HG02943 (cell line): ENCODE results near the gene AGAP3.
"Not testable (repeated sequence)": the region's sequence is repeated elsewhere in the genome, so short reads cannot be mapped to it uniquely, and the experiment has no call there.

Experiments
- ATAC-seq: cut with Tn5 transposase; IDR thresholded peaks from one replicate; pipeline ENCODE4 v1.9.1; 2021; ENCODE audit warnings: mild to moderate bottlenecking, low read depth, moderate library complexity; ENCODE audit not compliant: unreplicated experiment

AGAP3 gene

DNA sequence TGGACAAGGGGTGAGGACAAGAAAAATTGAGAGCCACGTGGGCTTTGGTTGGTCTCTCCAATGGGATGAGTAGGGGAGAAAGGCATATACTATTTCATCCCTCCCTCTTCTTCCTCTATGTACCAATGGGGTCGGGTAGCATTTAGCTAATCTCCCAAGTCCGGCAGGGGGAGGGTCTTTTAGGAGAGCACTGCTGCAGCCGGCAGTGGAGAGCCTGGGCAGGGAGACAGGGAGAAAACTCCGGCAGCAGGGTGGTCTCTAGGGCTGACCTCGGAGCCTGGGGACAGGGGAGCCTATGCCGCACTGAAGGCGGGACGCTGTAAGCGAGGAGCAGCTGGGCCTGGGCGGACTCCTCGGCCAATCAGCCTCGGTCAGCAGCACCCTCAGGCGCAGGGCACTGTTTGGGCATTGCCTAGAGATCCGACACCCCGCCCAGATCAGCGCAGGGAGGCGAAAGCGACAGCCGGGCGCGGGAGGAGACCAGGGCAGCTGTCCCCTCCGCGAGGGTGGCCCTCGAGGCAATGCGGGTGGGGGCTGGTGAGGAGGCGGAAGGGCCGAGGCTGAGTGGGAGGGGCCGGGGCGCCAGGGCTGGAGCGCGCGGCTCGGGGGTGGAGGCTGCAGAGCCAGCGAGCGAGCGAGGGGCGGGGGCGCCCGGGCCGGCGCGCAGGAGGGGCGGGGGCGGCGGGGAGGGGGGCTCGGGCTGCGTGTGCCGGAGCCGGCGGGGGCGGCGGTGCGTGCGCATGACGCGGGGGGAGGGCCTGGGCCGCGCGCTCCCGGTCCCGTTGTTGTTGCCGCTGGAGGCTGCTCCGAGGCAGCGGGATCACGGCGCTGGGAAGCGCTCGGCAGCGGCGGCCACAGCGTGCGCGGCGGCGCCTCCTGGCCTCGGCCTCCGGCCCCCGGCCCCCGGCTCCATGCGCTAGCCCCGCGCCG lies at the start of gene AGAP3:
Gene AGAP3, plus strand, starts transcription at position 785 of the 930 bp plus-strand sequence. CDS start 267 bp downstream, outside the sequence.
- no peak for ATAC-seq

DNA sequence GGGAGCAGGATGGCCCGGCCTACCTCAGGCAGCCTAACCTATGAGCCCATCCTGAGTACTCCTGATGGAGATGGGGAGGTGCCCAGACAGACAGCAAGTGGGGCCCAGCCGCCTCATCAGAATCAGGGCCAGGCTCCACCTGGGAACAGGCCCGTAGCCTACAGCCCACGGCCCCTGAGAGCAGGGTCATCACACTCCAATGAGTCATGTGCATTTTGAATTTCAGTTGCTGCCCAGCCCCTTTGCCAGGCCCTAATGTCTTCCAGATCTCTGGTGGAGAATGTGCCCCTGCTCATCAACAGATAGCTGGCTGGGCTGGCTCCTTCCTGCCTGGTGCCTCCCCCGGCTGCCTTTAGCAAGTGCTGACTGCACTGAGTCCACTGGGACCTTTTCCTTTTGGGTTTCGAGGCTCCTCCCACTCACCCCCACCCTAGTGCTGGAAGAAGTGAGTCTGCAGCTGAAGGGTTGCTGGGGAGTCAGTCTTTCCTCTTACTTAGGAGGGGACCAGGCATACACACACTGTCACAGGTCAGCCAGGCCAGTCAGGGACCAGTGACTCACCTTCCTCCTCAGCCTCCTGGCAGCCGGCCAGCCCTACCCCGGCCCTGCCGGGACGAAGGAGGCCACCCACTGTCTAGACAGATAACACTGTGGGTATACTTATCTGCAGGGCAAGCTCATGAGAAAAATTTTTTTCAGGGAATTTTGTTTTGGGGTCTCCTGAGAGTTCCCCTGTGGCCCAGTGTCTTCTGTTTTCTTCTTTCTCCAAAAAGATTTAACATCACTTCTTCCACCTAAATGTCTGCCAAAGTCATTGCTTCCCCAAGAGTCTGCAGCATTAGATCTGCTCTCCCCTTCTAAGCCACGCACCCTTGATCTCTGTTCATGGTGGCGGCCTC lies 47.1 kb upstream of the AGAP3 start:
- ATAC-seq = no peak

DNA sequence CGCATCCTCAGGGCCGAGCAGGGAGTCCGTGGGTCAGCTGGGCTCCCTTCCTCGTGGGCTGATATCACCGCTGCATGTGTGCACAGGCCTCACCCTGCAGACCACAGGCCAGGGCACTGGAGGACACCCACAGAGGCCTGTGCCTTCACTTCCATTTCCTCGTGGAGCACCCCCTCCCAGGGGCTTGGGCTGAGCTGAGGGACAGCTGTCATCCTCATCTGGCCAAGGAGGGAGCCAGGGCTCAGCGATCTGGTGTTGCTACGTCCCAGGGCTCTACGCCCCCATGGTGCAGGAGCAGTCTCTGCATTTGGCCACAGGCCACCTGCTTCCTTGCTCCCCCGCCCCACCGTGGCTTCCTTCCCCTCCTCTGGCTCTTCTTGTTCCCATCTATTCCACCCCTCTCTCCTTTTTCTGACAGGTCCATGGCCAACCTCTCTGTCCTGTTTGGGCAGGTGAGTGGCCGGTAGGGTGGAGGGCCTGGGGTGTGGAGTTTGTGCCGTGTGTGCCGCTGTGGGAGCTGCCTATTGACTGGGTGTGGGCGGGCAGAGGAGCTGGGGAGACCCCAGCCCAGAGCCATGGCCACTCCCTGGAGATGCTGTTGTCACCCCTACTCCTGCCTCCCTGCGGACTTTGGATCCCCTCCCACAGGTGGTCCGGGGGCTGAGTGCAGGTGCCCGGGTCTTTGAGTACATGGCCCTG lies 46.3 kb upstream of the AGAP3 start:
- ATAC-seq = no peak

DNA sequence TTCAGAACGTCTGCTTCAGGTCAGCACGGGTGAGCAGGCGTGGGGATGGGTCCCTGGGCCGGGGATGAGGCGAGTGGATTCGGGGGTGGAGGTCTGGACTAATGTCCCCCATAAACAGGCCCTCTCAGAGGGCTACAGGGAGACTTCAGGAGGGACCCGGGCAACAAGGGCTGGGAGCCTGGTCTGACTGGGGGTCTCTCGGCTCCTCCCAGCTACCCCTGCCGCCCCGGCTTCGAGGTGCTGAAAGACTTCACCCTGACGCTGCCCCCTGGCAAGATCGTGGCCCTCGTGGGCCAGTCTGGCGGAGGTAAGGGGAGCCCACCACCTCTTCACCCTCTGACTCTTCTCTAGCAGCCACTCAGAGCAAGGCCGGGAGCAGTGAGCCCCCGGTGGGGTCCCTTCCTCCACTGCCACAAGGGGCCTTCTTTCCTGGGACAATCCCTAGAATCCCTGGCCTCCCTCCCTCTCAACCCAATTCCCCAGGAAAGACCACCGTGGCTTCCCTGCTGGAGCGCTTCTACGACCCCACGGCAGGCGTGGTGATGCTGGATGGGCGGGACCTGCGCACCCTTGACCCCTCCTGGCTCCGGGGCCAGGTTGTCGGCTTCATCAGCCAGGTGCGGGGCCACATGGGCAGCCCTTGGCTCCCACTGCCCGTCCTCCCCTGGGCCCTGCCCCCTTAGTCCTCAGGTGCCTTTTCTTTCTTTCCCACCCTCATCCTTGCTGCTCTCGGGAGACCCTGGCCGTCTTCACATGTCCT lies 45.5 kb upstream of the AGAP3 start:
- no peak for ATAC-seq

DNA sequence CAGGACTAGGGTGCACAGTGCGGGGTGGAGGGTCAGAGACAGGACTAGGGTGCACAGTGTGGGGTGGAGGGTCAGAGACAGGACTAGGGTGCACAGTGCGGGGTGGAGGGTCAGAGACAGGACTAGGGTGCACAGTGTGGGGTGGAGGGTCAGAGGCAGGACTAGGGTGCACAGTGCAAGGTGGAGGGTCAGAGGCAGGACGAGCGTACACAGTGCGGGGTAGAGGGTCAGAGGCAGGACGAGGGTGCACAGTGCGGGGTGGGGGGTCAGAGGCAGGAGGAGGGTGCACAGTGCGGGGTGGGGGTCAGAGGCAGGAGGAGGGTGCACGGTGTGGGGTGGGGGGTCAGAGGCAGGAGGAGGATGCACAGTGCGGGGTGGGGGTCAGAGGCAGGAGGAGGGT lies 42.8 kb upstream of the AGAP3 start:
- ATAC-seq = not testable (repeated sequence)

DNA sequence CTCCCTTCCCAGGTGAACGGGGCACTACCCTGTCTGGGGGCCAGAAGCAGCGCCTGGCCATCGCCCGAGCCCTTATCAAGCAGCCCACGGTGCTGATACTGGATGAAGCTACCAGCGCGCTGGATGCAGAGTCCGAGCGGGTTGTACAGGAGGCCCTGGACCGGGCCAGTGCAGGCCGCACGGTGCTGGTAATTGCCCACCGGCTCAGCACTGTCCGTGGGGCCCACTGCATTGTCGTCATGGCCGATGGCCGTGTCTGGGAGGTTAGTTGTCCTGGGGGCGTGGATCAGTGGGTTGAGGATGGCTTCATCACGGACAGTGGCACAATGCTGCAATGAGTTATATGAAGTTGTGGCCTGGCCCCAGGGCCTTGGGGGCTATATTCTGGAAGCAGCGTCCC lies 42.3 kb upstream of the AGAP3 start:
- no peak for ATAC-seq

DNA sequence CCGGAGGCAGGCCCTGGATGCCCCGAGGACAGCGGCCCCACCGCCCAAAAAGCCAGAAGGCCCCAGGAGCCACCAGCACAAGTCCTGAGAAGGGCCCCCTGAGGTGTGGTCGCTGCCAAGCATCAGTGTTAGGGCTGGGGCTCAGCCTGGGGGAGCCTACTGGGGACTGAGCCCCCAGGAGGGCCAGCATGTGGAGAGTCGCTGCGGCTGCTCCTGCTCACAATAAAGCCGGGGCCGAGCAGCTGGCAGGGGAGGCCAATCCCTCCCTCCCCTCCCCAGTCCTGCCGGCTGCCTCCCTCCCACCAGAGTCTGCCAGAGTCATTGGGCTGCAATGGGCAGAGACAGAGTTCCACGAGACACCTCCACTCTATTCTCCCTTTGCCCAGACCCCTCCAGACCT lies 41.0 kb upstream of the AGAP3 start:
- ATAC-seq = no peak

DNA sequence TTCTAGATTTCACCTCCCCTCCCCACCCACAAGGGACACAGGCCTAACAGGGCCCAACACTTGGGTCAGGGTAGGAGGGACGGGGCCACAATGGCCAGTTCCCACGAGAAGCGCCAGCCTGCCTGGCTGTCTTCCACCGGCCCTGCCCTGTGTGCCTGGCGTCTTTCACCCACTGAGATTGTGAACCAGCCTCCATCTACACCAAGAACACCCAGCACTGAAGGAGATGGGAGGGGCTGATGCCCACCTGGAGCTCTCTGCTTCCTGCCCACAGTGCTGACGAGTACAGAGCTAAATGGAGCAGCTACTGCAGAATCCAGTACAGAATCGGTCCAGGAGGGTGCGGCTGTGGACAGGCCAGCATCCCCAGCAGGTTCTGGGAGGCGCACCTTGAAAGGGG lies 40.3 kb upstream of the AGAP3 start:
- ATAC-seq = no peak

DNA sequence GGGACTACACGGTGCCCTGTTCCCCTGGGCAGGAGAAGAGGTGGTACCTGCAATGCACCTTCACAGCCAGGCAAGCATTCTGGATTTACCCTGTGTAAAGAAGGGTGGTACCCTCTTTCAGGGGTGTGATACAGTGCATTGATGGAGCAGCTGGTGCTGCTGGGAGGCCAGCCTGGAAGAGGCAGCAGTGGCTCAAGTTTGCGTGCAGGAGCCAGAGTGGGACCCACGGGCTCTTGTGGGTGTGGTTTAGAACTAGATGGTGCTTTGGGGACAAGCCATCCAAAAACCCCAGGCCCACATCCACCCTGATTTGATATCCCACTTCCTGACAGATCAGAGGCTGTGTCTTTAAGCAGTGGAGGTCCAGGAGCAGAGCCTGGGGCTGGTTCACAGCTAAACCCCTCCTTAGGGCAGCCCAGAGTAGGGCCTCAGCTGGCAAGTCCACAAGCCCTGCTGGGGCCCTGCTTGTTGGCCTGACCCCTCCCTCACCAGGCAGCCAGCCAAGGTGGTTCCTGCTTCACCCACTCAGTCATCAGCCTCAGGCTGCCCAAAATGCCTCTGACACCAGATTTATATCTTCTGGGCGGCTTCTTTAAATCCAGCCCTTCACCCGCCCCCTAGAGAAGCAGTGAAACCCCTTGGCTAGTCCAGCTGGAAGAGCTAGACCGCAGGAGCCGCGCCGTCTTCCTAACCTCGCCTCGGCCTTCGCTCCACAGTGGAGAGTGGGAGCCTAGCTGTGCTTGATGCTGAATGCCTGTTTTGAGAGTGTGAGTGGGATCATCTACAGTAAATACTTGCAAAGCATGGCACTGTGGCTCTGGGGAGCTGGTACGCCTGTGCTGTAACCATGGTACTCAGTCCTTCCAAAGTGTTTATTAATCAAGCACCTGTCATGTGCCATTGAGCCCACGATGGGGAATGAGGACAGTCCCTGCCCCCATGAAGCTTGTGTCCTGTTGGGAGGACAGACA lies 39.4 kb upstream of the AGAP3 start:
- no peak for ATAC-seq

DNA sequence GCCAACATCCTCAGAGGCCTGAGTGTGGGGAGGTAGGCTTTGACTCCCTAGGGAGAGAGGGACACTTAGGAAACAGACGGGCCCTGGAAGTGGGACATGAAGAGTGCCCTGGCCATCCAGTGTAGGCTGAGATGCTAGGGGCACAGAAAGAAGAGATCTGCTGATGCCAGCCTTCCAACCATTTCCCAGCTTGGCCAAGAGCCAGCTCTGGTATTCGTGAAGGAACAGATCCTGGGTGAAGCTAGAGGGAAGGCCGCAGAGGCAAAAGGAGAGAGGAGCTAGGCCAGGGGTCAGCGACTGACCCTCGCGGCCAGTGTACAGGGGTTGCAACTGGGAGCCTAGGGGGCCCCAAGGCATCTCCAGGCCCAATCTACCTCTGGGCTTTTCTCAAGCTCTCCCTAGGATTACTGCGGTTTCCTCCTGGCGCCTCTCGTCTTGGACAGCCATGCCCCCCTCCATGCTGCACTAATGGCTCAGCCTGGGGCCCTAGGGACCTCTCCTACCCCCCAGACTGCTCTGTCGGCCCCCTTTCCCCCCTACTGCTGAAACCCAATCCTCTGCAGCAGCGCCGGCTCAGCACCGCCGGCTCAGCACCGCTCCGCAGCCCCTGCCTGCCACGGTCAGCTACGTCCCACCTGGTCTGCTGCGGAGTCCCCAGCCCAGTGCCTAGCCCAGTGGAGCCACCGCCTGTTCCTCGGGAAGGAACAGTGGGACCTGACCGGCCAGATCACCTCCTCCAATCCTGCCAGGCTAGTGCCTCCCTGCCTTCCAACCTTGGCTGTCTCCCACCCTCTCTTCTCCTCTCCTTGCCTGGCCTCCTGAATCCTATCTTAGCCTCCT lies 38.1 kb upstream of the AGAP3 start, which contains the start of gene ASIC3:
Gene ASIC3, plus strand, starts transcription at position 556 of the 840 bp plus-strand sequence. CDS start 355 bp downstream, outside the sequence.
- no peak for ATAC-seq

DNA sequence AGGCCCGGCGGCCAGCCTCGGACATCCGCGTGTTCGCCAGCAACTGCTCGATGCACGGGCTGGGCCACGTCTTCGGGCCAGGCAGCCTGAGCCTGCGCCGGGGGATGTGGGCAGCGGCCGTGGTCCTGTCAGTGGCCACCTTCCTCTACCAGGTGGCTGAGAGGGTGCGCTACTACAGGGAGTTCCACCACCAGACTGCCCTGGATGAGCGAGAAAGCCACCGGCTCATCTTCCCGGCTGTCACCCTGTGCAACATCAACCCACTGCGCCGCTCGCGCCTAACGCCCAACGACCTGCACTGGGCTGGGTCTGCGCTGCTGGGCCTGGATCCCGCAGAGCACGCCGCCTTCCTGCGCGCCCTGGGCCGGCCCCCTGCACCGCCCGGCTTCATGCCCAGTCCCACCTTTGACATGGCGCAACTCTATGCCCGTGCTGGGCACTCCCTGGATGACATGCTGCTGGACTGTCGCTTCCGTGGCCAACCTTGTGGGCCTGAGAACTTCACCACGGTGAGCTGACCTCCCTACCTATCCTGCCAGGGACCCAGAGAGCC lies 37.3 kb upstream of the AGAP3 start:
- ATAC-seq = no peak

DNA sequence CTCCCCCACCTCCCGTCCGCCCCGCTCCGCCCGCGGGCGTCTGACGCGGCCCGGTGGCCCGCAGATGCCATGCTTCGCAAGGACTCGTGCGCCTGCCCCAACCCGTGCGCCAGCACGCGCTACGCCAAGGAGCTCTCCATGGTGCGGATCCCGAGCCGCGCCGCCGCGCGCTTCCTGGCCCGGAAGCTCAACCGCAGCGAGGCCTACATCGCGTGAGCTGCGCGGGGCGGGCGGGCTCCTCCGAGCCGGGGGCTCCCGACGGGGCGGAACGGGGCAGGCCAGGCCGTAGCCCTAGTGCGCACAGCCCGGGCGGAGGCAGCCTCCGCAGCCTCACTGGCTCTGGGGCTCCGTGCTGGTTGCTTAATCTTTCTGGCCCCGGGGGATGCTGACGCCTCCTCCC lies 35.2 kb upstream of the AGAP3 start:
- ATAC-seq = no peak

DNA sequence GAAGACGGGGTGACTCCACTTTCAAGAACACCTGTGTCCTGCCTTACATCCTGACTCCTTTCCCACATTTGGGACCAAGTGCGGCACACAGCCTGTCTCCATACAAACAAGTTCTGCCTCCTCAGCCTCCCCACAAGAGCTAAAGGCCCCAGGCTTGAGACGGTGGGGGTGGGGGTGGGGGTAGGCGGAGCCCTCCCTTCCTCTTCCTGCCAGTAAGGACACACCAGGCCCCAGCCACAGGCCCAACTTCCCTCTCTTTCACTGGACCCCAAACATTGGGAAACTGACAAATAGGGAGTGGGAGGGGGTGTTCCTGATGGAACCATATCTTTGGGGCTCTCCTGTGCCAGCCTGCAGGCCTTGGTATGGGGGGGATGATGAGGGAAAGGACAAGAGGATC lies 33.2 kb upstream of the AGAP3 start:
- no peak for ATAC-seq

DNA sequence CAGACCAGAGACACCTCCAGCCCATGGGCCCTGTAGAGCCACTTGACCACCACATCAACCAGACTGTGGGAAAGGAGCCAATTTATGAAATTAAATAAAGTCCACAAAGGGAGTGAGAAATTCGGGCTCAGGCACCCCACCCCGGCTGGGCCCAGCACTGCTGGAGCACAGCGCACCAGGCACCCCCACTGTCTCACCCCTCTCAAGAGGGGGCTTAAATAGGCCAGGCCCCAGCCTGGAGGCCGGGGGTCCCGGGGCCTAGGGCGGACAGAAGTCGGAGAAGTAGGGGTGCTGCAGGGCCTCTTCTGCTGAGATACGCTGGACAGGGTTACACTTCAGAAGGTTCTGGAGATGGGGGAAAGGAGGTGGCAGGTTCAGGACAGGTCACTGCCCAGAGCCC lies 32.5 kb upstream of the AGAP3 start:
- no peak for ATAC-seq

DNA sequence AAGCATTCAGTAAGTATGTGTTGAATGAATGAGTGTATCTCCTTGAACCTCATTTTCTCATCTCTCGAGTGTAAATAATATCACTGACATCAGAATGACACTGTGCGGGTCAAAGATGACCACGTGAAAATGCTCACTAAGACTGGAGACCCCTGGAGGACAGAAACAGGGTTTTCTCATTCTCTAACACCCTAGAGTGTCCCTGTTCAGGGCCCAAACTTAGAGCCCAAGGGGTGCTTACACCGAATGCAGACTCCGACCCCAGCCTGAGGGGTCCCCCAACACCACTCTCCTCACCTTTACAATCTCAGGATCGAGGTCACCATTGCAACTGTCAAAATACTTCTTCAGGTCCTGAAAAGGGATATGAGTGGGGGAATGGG lies 30.0 kb upstream of the AGAP3 start:
- no peak for ATAC-seq

DNA sequence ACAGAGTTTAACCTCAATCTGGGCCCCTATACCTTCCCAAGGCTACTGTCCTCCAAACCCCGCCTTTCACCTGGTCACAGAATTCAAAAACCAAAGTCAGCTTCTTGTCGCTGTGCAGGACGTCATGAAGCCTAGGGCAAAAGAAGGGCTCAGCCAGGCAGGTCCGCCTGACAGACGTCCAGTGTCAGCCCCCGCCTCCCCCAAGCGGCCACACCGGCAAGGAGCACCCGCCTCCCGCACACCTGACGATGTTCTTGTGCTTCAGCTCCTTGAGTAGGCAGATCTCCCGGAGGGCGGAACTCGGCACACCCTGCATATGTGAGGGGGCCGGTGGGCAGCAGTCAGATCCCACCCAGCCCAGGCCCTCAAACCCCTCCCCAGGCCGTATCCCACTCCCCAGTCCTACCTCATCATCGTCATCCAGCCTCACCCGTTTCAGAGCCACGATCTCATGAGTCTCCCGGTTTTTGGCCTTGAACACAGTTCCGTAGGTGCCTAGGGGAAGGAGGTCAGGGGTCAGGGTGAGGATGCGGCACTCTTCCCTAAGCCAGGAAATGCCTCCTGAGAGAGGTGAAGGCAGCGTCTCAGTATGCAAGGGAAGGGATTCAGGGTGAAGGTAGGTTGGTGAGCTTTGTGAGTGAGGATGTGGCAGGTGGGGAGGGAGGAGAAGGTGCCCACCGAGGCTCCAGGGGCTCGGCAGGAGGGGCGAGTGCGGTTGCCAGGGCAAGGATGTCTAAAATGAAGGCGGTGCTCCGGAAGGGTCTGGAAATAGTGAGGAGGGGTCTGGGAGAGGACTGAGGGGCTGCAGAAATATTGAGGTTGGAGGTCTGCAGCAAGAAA lies 29.4 kb upstream of the AGAP3 start:
- no peak for ATAC-seq

DNA sequence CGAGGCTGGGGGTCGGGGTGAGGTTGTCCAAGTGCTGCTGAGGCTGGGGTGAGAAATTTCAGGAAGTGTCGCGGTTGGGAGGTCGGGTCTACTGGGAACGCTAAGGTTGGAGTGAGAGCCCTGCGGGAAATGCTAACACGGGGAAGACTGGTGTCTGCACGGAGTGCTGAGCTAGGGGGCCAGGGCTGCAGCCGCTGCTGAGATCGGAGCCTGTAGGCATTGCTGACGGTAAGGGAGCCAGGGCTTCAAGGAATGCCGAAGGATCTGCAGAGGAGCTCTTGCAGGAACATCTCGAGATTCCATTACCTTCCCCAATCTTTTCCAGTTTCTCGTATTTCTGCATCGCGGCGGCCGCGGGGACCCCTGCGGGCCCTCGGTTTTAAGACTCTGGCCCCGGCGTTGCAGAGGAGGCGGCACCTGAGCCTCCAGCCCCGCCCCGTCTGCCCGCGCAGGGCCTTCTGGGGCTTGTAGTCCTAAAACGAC lies 28.7 kb upstream of the AGAP3 start, which contains the start of gene CDK5:
Gene CDK5, minus strand, starts transcription at position 392 of the 483 bp plus-strand sequence. Its CDS starts 49 bp downstream, at position 343.
- ATAC-seq = peak; percentile 14
